Measurements from ENCODE around the gene WDFY4. TPM values are rescaled to one million over a fixed set of nuclear protein-coding genes. Genes with fewer than 3 reads are reported as not detected.

WDFY4 gene
- total and polyA plus RNA-seq, 9 donors = 1.2 to 3.9 (median 2.4) TPM

DNA sequence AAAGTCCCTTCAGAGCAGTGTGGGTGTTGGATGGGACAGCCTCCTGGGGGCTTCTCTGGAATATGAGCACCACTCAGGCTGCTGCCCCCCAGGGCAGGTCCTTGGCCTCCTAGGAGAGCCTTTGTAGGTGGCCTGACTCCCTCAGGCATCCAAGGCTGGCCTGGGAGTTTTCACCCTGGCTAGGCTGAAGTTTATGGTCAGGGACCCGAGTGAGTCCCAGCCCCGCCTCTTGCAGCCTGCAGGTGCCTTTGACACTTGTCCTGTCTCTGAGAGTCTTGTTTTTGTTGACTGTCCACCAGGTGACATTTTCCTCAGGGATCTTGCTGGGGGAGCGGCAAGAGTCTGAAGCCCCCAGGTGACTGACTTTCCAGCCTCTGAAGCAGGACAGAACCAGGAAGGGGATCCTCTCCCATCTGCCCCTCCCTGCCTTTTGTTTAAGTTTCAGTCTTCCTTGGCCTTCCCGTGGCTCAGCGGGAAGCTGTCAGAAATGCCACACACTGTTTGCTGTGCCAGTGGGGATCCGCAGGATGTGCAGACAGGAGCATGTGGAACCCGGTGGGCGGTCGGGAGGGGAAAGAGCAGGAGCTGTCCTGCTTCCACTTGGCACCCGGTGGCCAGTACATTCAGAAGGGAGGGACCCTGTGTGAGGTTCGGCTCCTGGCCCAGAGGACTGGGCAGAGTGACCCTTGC, 195.5 kb downstream of the WDFY4 start:
- Histone ChIP-seq H3K27ac (ENCODE audit: low read length) (no peak overlapping the region), H3K36me3 (ENCODE audit: control insufficient read depth, insufficient read depth, low read length) (no peaks in the 10 kb centered on the region), H3K4me3 (ENCODE audit: low read length) (no peak overlapping the region), H3K9me3 (replicated peaks; ENCODE audit: control insufficient read depth, low read depth, low read length) (no peaks in the 10 kb centered on the region), H3K27me3 (ENCODE audit: control insufficient read depth, insufficient read depth, low read length) (peaks cover 2% of the 10 kb centered on the region), H3K4me1 (ENCODE audit: control insufficient read depth, insufficient read depth, low read length) (no peaks in the 10 kb centered on the region)
- no peak for DNase-seq
- WGBS (ENCODE audit: insufficient coverage) = 61% methylated on average over 11 of the region's 11 CpGs

DNA sequence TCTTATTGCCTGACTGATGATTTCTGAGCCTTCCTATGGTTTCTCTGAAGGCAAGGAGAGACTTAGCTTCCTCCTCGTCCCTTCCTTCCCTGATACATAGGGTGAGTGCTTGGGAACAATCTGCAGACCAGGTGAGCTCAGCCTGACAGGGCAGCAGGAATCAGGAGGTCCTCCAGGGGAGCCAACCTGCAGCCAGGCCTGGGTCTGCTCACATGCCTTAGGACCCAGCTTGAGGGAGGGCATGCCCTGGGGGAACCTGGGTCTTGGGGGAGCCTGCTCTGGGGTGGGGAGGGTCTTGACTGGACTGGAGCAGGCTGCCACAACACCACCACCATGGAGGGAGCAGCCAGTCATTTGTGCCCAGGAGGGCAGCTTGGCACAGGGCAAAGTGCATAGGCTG, 197.3 kb downstream of the WDFY4 start:
- no peak overlapping the region for H3K27ac ChIP-seq (ENCODE audit: low read length)
- no peaks in the 10 kb centered on the region for H3K36me3 ChIP-seq (ENCODE audit: control insufficient read depth, insufficient read depth, low read length)
- peaks cover 2% of the 10 kb centered on the region for H3K27me3 ChIP-seq (ENCODE audit: control insufficient read depth, insufficient read depth, low read length)
- no peak for DNase-seq
- H3K4me1 ChIP-seq (ENCODE audit: control insufficient read depth, insufficient read depth, low read length) = no peaks in the 10 kb centered on the region
- H3K9me3 ChIP-seq (replicated peaks; ENCODE audit: control insufficient read depth, low read depth, low read length) = no peaks in the 10 kb centered on the region
- WGBS (ENCODE audit: insufficient coverage) = no CpG with 5 or more reads among the region's 1 CpG
- no peak overlapping the region for H3K4me3 ChIP-seq (ENCODE audit: low read length)

DNA sequence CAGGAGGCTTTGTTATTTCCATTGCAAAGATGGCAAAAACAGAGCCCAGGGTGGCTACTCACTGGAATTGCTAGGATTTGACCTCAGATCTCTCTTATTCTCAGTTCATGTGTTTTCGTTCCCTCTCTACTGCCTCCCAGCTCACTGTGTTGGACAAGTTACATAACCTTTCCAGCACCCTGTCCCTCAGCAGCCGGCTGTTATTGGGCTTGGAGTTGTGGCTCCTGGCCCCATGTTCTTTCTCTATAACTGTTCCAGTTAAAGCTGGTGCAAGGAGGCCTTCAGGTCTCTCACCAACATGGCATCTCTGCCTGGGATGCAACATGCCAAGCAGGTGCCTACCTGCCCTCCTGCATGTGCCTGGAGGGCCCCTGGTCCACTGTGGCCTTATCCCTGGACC, 198.2 kb downstream of the WDFY4 start:
- Histone ChIP-seq H3K27ac (ENCODE audit: low read length) (no peak overlapping the region), H3K4me1 (ENCODE audit: control insufficient read depth, insufficient read depth, low read length) (no peaks in the 10 kb centered on the region), H3K36me3 (ENCODE audit: control insufficient read depth, insufficient read depth, low read length) (no peaks in the 10 kb centered on the region), H3K9me3 (replicated peaks; ENCODE audit: control insufficient read depth, low read depth, low read length) (no peaks in the 10 kb centered on the region), H3K4me3 (ENCODE audit: low read length) (no peak overlapping the region), H3K27me3 (ENCODE audit: control insufficient read depth, insufficient read depth, low read length) (peaks cover 2% of the 10 kb centered on the region)
- 100% methylated on average over 1 of the region's 2 CpGs for WGBS (ENCODE audit: insufficient coverage)
- DNase-seq = no peak

DNA sequence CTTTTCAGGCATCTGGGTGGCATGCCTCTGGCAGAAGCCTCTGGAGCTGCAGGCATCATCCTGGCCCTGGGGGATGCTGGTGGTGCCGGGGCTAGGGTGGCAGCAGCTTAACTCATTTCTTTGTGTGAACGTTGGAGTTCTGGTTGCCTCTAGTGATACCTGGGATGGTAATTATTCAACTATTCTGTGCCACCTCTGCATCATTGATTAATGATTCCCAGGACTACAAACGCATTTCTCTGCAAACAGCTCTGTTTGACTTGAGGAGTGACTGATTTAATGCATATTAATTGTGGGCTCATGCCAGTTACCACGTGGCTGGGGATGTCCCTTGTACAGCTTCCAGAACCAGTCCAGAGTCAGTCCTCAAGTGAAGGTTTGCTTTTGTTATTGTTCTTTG, 199.0 kb downstream of the WDFY4 start:
- no peaks in the 10 kb centered on the region for H3K4me1 ChIP-seq (ENCODE audit: control insufficient read depth, insufficient read depth, low read length)
- no peaks in the 10 kb centered on the region for H3K9me3 ChIP-seq (replicated peaks; ENCODE audit: control insufficient read depth, low read depth, low read length)
- no peak for DNase-seq
- no peaks in the 10 kb centered on the region for H3K36me3 ChIP-seq (ENCODE audit: control insufficient read depth, insufficient read depth, low read length)
- no CpG with 5 or more reads among the region's 4 CpGs for WGBS (ENCODE audit: insufficient coverage)
- peaks cover 2% of the 10 kb centered on the region for H3K27me3 ChIP-seq (ENCODE audit: control insufficient read depth, insufficient read depth, low read length)
- H3K4me3 ChIP-seq (ENCODE audit: low read length) = no peak overlapping the region
- H3K27ac ChIP-seq (ENCODE audit: low read length) = no peak overlapping the region

DNA sequence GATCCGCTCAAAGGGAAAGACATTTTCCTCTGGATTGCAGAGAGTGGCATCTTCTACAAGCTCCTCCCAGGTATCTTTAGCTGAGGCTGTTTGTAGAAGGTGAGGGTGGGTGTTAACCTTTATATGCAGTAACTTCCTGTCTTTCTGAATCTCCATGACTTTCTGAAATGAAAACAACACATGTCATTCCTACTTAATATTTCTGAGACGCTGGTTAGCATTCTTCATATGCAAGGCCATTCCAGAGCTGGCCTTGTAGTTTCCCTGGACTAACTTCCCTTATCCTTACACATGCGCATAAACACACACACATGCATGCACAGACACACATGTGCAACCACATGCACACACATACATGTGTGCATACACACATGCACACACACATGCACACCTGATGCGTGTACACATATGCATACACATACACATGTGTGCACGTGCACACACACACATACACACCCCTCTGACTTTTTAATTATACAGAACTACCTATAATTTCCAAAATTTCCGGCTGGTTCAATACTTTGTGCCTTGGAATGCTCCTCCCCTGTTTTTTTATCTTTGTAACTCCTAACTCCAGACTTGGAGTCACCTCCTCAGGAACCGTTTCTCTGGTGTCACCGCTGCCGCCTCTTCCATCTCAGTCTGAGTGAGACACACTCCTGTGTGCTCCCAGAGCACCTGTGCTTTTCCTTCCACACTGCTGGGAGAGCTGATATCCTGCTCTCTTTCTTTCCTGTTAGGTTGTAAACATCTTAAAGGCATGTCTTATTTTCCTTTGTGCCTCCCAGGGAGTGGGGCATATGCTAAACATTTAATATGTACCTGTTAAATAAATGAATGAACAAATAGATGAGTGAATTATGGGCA, 199.7 kb downstream of the WDFY4 start:
- Histone ChIP-seq H3K4me1 (ENCODE audit: control insufficient read depth, insufficient read depth, low read length) (no peaks in the 10 kb centered on the region), H3K27me3 (ENCODE audit: control insufficient read depth, insufficient read depth, low read length) (peaks cover 2% of the 10 kb centered on the region), H3K27ac (ENCODE audit: low read length) (no peak overlapping the region), H3K9me3 (replicated peaks; ENCODE audit: control insufficient read depth, low read depth, low read length) (no peaks in the 10 kb centered on the region), H3K4me3 (ENCODE audit: low read length) (no peak overlapping the region), H3K36me3 (ENCODE audit: control insufficient read depth, insufficient read depth, low read length) (no peaks in the 10 kb centered on the region)
- DNase-seq = no peak
- WGBS (ENCODE audit: insufficient coverage) = 82% methylated on average over 5 of the region's 9 CpGs

DNA sequence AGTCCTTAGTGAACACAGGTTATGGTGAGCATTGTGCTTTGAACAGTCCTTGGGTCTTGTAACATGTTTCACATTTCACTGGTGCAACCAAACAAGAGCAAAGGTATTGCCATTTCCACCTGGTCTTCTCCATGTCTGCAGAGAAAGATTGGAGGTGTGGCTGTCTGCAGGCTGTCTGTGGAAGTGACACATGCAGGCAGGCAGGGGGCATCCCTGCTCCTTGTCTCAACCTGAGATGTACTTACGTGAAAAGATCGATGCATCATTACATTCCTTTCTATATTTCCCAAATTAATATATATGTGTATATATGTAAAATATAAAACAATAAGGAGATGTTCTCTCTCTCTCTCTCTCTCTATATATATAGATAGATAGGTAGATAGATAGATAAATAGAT, 200.7 kb downstream of the WDFY4 start:
- no peaks in the 10 kb centered on the region for H3K9me3 ChIP-seq (replicated peaks; ENCODE audit: control insufficient read depth, low read depth, low read length)
- DNase-seq = peak; percentile 62
- H3K36me3 ChIP-seq (ENCODE audit: control insufficient read depth, insufficient read depth, low read length) = no peaks in the 10 kb centered on the region
- peaks cover 2% of the 10 kb centered on the region for H3K27me3 ChIP-seq (ENCODE audit: control insufficient read depth, insufficient read depth, low read length)
- no peak overlapping the region for H3K27ac ChIP-seq (ENCODE audit: low read length)
- WGBS (ENCODE audit: insufficient coverage) = no CpG with 5 or more reads among the region's 2 CpGs
- H3K4me3 ChIP-seq (ENCODE audit: low read length) = no peak overlapping the region
- no peaks in the 10 kb centered on the region for H3K4me1 ChIP-seq (ENCODE audit: control insufficient read depth, insufficient read depth, low read length)

DNA sequence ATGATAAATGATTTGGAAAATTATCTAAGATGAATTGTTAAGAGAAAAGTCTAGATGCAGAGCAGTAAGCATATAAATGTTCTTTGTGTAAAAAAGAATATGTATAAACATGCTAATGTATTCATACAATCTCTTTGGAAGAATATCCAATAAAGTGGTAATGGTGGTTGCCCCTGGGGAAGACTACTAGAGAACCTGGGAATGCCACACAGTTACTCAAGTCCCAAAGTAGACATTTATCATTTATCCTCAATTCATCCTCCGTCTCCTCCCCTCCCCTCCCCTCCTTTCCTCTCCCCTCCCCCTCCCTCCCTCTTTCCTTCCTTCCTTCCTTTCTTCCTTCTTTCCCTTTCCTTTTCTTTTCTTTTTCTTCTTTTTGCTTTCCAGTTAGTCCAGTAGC, 203.3 kb downstream of the WDFY4 start:
- Histone ChIP-seq H3K9me3 (replicated peaks; ENCODE audit: control insufficient read depth, low read depth, low read length) (no peaks in the 10 kb centered on the region), H3K4me1 (ENCODE audit: control insufficient read depth, insufficient read depth, low read length) (no peaks in the 10 kb centered on the region)
- 86% methylated on average over 1 of the region's 1 CpG for WGBS (ENCODE audit: insufficient coverage)

DNA sequence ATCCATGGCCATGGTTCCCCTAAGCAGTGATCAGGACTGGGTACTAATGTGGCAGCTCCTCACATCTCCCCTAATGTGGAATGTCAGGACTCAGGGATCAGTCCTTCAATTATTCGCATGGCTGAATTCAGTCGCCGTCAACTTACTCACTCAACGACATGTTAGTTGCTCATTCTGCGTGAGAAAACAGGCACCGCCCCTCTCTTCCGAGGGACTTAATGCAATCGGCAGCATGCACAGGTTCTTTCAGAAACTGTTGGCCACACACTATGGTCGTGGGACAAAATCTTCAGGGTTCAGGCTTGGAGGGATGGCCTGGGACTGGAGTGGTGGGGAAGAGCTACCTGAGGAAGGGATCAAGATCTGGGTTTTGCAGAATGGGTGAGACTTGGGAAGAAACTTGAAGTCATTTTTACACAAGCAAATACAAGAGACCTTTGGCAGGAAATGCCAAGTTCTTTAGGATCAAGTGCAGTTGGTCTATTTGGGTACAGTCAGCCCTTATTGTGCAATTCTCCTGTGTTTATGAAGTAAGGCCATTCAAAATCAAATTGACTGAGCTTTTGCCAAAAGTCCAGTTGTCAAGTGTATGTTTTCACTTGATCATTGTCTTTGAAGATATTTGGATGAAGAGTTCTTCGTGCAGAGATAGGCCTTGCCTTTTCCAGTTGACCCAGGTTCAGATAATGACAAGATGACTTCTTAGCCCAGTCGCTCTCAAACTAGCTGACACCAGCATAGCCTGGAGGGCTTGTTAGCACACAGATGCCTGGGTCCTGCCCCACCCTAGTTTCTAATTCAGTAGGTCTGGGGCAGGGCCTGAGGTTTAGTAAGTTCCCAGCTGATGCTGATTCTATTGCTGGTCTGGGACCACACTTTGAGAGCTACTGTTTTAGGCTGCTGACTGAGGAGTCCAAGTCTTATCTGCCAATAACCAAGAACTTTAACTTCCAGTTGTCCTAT, 206.5 kb downstream of the WDFY4 start:
- H3K27ac ChIP-seq (ENCODE audit: low read length) = no peak overlapping the region
- 98% methylated on average over 9 of the region's 11 CpGs for WGBS (ENCODE audit: insufficient coverage)
- H3K27me3 ChIP-seq (ENCODE audit: control insufficient read depth, insufficient read depth, low read length) = no peaks in the 10 kb centered on the region

More for the DNA sequence above, 203.3 kb downstream of the WDFY4 start:
- no peak overlapping the region for H3K4me3 ChIP-seq (ENCODE audit: low read length)
- H3K27me3 ChIP-seq (ENCODE audit: control insufficient read depth, insufficient read depth, low read length) = no peaks in the 10 kb centered on the region
- no peak for DNase-seq
- H3K27ac ChIP-seq (ENCODE audit: low read length) = no peak overlapping the region
- H3K36me3 ChIP-seq (ENCODE audit: control insufficient read depth, insufficient read depth, low read length) = no peaks in the 10 kb centered on the region

DNA sequence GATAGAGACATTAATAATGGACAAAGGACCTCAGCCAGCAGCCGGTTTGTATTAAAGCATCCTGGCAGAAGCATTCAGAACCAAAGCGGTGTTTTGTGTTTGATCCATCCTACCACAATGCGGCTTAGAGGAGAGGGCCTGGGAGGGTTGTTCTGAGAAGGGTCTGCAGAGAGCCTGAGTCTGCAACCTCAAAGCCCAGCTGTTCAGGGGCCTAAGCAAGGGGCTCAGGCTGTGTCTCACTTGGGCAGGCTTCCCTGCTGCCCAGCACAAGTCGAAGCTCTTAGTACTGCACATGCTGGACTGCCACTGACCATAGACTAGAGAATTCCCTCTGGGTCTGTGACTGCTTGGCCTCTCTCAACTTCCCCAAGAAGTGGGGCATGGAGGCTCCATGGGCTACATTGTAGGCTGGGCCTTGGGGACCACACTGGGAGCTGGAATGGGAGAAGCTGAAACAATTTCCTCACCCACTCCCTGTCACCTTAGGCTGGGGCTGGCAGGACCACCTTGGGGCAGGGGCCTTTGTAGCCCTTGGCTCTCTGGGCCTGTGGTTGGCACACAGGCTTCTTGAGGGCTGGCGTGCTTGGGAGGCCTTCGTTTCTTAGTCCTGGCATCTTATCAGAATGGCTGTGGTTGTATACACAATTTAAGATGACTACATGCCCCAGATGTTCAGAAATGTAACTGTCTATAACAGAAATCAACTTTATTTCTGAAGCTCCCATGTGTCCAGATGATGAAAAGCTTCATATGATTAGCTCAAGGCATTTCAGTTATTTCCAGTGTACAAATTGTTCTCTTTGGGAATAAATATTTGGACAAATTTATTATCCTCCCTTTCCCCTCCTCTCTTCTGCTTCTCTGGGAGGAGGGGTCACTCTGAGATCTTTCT, 210.5 kb downstream of the WDFY4 start:
- Histone ChIP-seq H3K27me3 (ENCODE audit: control insufficient read depth, insufficient read depth, low read length) (no peaks in the 10 kb centered on the region), H3K36me3 (ENCODE audit: control insufficient read depth, insufficient read depth, low read length) (no peaks in the 10 kb centered on the region), H3K4me1 (ENCODE audit: control insufficient read depth, insufficient read depth, low read length) (peaks cover 29% of the 10 kb centered on the region), H3K9me3 (replicated peaks; ENCODE audit: control insufficient read depth, low read depth, low read length) (no peaks in the 10 kb centered on the region), H3K27ac (ENCODE audit: low read length) (peak overlapping the region; percentile 29), H3K4me3 (ENCODE audit: low read length) (no peak overlapping the region)
- WGBS (ENCODE audit: insufficient coverage) = no CpG with 5 or more reads among the region's 6 CpGs
- peak; percentile 78 for DNase-seq

More for the DNA sequence above, 206.5 kb downstream of the WDFY4 start:
- DNase-seq = no peak
- no peaks in the 10 kb centered on the region for H3K36me3 ChIP-seq (ENCODE audit: control insufficient read depth, insufficient read depth, low read length)
- H3K4me1 ChIP-seq (ENCODE audit: control insufficient read depth, insufficient read depth, low read length) = peaks cover 18% of the 10 kb centered on the region
- no peak overlapping the region for H3K4me3 ChIP-seq (ENCODE audit: low read length)
- no peaks in the 10 kb centered on the region for H3K9me3 ChIP-seq (replicated peaks; ENCODE audit: control insufficient read depth, low read depth, low read length)

Measured in muscle of leg (tissue), 11 donors.